Fibroblast of pulmonary artery (primary cell): ENCODE data around the gene GCKR.
A peak's percentile ranks its signal among the peaks of the same experiment; 100 is the strongest.

ENCODE experiments used
- DNase-seq: peaks from one replicate; pipeline ENCODE4 v3.0.0-alpha.2; 2010; ENCODE audit warnings: low read depth
- H3K4me3 ChIP-seq: replicated peaks from 2 replicates; pipeline ENCODE4 v1.5.1; 2011; ENCODE audit warnings: low read depth, mild to moderate bottlenecking, control low read depth, low read length, moderate library complexity
- CTCF ChIP-seq: IDR thresholded peaks from 2 replicates; pipeline ENCODE4 v1.5.1; 2011; ENCODE audit warnings: mild to moderate bottlenecking, control low read depth, low read length, inconsistent platforms; ENCODE audit errors: missing control alignments

Gene GCKR, protein sequence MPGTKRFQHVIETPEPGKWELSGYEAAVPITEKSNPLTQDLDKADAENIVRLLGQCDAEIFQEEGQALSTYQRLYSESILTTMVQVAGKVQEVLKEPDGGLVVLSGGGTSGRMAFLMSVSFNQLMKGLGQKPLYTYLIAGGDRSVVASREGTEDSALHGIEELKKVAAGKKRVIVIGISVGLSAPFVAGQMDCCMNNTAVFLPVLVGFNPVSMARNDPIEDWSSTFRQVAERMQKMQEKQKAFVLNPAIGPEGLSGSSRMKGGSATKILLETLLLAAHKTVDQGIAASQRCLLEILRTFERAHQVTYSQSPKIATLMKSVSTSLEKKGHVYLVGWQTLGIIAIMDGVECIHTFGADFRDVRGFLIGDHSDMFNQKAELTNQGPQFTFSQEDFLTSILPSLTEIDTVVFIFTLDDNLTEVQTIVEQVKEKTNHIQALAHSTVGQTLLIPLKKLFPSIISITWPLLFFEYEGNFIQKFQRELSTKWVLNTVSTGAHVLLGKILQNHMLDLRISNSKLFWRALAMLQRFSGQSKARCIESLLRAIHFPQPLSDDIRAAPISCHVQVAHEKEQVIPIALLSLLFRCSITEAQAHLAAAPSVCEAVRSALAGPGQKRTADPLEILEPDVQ

DNA sequence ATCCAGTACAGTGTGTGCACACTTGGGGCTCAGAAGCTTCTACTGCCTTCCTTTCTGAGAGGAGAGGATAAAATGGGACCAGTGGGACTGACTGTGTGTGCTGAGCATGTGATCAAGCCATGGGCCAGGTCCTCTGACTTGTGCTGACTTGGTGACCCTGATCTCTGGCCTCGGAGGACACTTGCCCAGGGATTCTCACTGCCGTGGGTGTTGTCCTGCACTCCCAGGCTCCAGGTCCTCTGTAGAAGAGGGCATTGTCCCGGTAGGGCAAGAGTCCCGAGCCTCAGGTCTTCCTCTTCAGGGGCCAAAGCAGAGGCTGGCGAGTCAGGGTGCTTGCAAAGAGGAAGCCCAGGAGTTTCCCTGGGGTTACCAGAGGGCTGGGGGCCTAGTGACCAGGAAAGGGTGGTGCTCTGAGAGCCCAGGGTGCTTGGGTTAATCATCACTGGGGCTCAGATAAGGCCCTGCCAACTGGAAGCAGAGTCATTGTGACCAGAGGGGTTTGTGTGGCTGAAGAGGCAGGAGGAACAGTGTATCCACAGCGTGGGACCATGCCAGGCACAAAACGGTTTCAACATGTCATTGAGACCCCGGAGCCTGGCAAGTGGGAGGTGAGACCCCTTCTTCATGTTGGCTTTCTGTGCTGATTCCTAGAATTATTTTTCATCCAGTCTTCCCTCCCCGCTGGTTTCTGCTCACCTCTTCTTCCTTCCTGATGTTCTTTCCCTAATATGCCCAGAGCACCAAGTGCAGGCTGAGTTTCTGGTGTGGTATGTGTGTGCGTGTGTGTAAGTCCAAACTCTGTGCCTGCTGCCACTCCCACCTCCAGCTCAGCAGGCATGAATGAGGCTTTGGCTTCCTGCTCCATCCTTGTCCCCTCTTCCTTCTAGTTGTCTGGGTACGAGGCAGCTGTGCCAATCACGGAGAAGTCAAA lies at the start of gene GCKR:
Gene GCKR (plus strand): TSS at position 483 of the 931 bp plus-strand sequence. CDS start 66 bp downstream, at position 549.
- peak within 1 kb of the TSS; percentile 69 for H3K4me3 ChIP-seq
- DNase-seq = peak; percentile 49
- TF ChIP-seq CTCF = no peak

GRCh38 chr2:27448381-27448780 lies 48.3 kb upstream of the GCKR start:
- no peak for DNase-seq
- H3K4me3 ChIP-seq = no peak overlapping the region
- TF ChIP-seq CTCF = no peak

DNA sequence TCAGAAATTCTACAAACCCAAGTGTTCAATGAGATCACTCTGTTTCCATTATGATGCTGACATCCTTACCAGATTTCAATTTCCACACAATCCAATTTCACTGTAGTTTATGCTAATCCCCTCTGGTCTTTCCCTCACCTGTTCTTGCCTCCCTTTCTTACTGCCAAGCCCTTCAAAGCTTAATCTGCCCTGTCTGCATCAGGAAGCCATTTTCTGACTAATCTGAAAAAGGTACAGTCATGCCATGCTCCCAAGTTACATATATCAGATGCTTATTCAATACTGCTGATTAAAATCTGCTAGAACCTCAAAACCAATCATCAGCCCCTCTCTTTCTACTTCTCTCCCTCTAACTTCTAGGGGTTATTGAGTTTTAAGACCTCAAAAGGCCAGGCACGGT lies 45.5 kb upstream of the GCKR start:
- no peak overlapping the region for H3K4me3 ChIP-seq
- no peak for TF ChIP-seq CTCF
- DNase-seq = no peak

GRCh38 chr2:27453968-27454367 lies 42.7 kb upstream of the GCKR start:
- DNase-seq = no peak
- no peak for TF ChIP-seq CTCF
- no peak overlapping the region for H3K4me3 ChIP-seq

DNA sequence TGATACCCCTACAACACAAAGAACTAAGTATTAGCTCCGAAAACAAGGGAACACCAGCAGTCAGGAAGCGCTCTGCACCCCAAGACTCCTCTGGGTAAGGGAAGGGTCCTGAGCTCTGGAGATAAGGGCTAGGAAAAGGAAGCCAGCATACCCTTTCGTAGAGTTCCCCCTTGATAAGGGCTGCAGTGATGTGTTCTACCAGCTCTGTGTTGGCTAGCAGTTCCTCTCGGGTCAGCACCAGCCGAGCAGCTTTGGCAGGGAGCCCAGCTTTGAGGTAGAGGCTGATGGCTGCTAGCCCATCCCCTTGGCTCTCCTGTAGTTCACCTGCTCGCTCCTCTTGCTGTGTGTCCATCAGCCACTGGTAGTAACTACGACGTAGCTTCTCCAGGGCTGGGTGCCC lies 35.5 kb upstream of the GCKR start:
- DNase-seq = no peak
- no peak for TF ChIP-seq CTCF
- H3K4me3 ChIP-seq = no peak overlapping the region

GRCh38 chr2:27464443-27464842 lies 32.2 kb upstream of the GCKR start:
- no peak for TF ChIP-seq CTCF
- H3K4me3 ChIP-seq = no peak overlapping the region
- no peak for DNase-seq
